ENCODE measurements around the gene CENPX. TPM values are rescaled to one million over a fixed set of nuclear protein-coding genes. Genes with fewer than 3 reads are reported as not detected.

CENPX gene
- total and polyA plus RNA-seq, 2 of the 13 experiments (the other 11 are each of a cell fraction or from before 2014, with no cell fraction given): 92.7 to 170 TPM

- no peak for TF ChIP-seq HNF4G (IDR thresholded peaks at IDR 0.05; ENCODE audit: borderline replicate concordance, low read depth, low read length)
- TF ChIP-seq HNF4G (CRISPR knock-in tag; IDR thresholded peaks at IDR 0.05; ENCODE audit: borderline replicate concordance, low read depth): no peak; the same call in 1 of the 2 replicates
- no peak for TF ChIP-seq HHEX (CRISPR knock-in tag; IDR thresholded peaks at IDR 0.05)
- no peak for TF ChIP-seq ZBTB14 (CRISPR knock-in tag; IDR thresholded peaks at IDR 0.05)
- no peak for TF ChIP-seq SRSF1 (optimal IDR thresholded peaks at IDR 0.05; ENCODE audit: low read depth, low read length)
- TF ChIP-seq STAG1 (CRISPR knock-in tag; IDR thresholded peaks at IDR 0.05): no peak
- no peak for TF ChIP-seq ZNF251 (CRISPR knock-in tag; IDR thresholded peaks at IDR 0.05)
- no peak for TF ChIP-seq ZFAT (CRISPR knock-in tag; conservative IDR thresholded peaks at IDR 0.05)
- no peak for TF ChIP-seq ZNF850 (CRISPR knock-in tag; conservative IDR thresholded peaks at IDR 0.05)
- TF ChIP-seq, protein P1, sequence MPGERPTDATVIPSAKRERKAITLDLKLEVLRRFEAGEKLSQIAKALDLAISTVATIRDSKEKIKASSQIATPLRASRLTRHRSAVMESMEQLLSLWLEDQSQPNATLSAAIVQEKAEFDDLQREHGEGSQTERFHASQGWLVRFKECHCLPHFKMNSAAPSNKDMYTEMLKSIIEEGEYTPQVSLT (CRISPR knock-in tag; IDR thresholded peaks at IDR 0.05; ENCODE audit: borderline replicate concordance, low read depth): no peak; the same call in 1 of the 2 replicates
- 0 out of 2 replicates have a peak, but pooled peaks have one; percentile 6 for TF ChIP-seq IRF9 (CRISPR knock-in tag; IDR thresholded peaks at IDR 0.05; ENCODE audit: borderline replicate concordance)
- TF ChIP-seq ZNF577 (CRISPR knock-in tag; IDR thresholded peaks at IDR 0.05; ENCODE audit: borderline replicate concordance, low read depth): no peak
- no peak for TF ChIP-seq IKZF4 (CRISPR knock-in tag; IDR thresholded peaks at IDR 0.05; ENCODE audit: borderline replicate concordance, low read depth, not compliant biosample characterization)
- no peak for TF ChIP-seq PLRG1 (conservative IDR thresholded peaks at IDR 0.05)
- no peak for TF ChIP-seq NCOR1 (IDR thresholded peaks at IDR 0.05; ENCODE audit: borderline replicate concordance, low read length)
- no peak for TF ChIP-seq E2F1 (CRISPR knock-in tag; IDR thresholded peaks at IDR 0.05)
- no peak; the same call in 1 of the 2 replicates for TF ChIP-seq SATB2 (CRISPR knock-in tag; IDR thresholded peaks at IDR 0.05)
- TF ChIP-seq, protein P2, sequence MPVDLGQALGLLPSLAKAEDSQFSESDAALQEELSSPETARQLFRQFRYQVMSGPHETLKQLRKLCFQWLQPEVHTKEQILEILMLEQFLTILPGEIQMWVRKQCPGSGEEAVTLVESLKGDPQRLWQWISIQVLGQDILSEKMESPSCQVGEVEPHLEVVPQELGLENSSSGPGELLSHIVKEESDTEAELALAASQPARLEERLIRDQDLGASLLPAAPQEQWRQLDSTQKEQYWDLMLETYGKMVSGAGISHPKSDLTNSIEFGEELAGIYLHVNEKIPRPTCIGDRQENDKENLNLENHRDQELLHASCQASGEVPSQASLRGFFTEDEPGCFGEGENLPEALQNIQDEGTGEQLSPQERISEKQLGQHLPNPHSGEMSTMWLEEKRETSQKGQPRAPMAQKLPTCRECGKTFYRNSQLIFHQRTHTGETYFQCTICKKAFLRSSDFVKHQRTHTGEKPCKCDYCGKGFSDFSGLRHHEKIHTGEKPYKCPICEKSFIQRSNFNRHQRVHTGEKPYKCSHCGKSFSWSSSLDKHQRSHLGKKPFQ (CRISPR knock-in tag; IDR thresholded peaks at IDR 0.05; ENCODE audit: insufficient replicate concordance): no peak
- 0 out of 2 replicates have a peak, but pooled peaks have one; percentile 59 for TF ChIP-seq ZNF280B (CRISPR knock-in tag; IDR thresholded peaks at IDR 0.05; ENCODE audit: borderline replicate concordance)
- no peak for TF ChIP-seq JARID2 (CRISPR knock-in tag; IDR thresholded peaks at IDR 0.05; ENCODE audit: insufficient replicate concordance)
- TF ChIP-seq FOXA1 (IDR thresholded peaks at IDR 0.05): no peak
- TF ChIP-seq FOXA1 (CRISPR knock-in tag; IDR thresholded peaks at IDR 0.05): no peak
These were observed 46.1 kb downstream of the CENPX start (continued) for GRCh38 chr17:81976332-81977210.

All from HepG2 (cell line).